Activated T-cell treated with anti-CD3 and anti-CD28 coated beads, Interleukin-2, amount 50 U/mL, for 4 hours (primary cell): ENCODE measurements around the gene EFCAB6. TPM values are rescaled to one million over a fixed set of nuclear protein-coding genes. Genes with fewer than 3 reads are reported as not detected.

Experiments used
- ATAC-seq, 2 donors: fragments of 200-7000 bp; cut with Tn5 transposase; one replicate each; pipeline ENCODE4 v1.10.0; 2021
- DNase-seq: peaks from one replicate; pipeline ENCODE4 v3.0.0-alpha.2; 2020
- H3K27me3 Mint-ChIP-seq: one replicate; pipeline ENCODE4 v1.8.0; 2021; ENCODE audit warnings: low read depth, mixed read lengths
- H3K36me3 Mint-ChIP-seq: one replicate; pipeline ENCODE4 v1.8.0; 2022; ENCODE audit warnings: mixed read lengths; ENCODE audit not compliant: insufficient read depth
- H3K4me1 Mint-ChIP-seq: one replicate; pipeline ENCODE4 v1.8.0; 2021; ENCODE audit warnings: low read depth, mixed read lengths
- H3K4me3 Mint-ChIP-seq: one replicate; pipeline ENCODE4 v1.8.0; 2021; ENCODE audit warnings: mild to moderate bottlenecking, moderate library complexity, mixed read lengths
- H3K9me3 Mint-ChIP-seq: one replicate; pipeline ENCODE4 v1.8.0; 2021; ENCODE audit warnings: mixed read lengths
- total RNA-seq, 3 donors: library from RNA; stranded (reverse); gene quantifications; one replicate each; pipeline ENCODE4 v1.2.1, GENCODE V29; 2021

Gene EFCAB6
- total RNA-seq, 3 donors from 2014 or later, result 0.18 to 0.24 (median 0.18) TPM

DNA sequence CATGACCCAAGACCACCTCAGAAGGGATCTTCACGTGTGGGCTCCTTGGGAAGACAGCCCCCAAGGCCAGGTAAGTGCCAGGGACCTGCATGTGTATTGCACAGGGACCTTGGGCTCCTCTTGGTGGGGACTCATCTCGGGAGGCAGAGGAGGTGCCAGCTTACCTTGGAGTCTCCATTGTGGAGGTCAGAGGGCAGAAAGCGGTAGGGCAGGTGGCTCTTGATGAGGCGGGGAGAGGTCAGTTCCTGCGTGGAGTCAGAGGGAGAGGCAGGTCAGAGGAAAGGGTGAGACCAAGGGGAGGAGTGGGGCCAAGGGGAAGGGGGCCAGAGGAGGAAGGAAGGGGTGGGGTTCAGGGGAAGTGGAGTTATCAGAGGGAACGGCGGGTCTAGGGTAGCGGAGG lies 27.7 kb upstream of the EFCAB6 start:
- no peak for ATAC-seq
- Mint-ChIP-seq H3K36me3 (no peaks in the 10 kb centered on the region), H3K9me3 (no peaks in the 10 kb centered on the region), H3K4me3 (no peak overlapping the region), H3K27me3 (peaks cover 9% of the 10 kb centered on the region), H3K4me1 (no peaks in the 10 kb centered on the region)
- no peak for DNase-seq

DNA sequence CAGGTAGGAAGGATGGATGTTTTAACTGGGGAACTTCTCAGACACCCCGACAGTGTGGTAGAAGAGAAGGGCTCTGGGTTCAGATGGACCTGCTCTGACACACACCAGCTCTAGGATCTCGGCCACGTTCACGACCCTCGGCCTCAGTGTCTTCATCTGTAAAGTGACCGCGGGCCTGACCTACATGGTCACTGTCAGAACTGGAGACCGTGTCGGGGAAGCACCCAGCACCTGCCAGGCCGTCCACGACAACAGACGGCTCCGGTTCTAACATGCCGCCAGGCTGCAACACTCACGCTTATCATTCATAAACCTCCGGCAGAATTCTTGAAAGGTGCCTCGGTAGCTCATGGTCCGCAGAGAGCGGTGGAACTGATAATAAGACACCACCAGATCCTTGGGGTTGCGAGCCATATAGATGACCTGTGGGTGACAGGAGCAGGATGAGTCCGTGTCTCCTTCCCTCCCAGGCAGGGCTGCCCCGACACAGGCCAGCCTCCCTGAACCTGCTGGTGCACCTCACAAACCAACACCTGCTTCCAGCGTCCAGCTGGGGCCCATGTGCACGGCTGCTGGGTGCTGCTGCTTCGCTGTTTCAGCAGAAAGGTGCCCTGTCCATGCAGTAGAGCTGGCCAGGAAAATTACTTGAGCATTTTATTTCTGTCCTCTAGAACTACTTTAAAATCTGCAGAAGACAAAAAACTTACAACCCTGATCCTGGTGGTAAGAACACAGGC lies 26.6 kb upstream of the EFCAB6 start:
- Mint-ChIP-seq H3K4me3 (no peak overlapping the region), H3K27me3 (peaks cover 9% of the 10 kb centered on the region)
- no peak for ATAC-seq

DNA sequence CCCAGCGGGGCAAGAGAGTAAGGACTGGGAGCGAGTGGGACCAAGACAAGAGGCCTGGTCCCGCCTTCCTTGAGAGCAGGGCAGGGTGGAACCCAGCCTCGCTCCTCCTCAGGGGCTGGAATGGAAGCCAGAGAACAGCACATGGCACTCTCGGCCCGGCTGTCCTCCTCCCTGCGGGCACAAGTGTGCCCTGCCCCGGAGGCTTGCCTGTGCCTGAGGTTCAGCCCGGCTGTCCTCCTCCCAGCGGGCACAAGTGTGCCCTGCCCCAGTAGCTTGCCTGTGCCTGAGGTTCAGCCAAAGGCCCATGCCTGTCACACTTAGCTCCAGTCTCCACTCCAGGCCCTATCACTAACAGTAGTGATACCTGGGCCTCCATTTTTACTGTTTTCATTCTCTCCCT lies 26.1 kb upstream of the EFCAB6 start:
- no peaks in the 10 kb centered on the region for H3K36me3 Mint-ChIP-seq
- H3K4me3 Mint-ChIP-seq, result no peak overlapping the region
- peaks cover 9% of the 10 kb centered on the region for H3K27me3 Mint-ChIP-seq
- no peaks in the 10 kb centered on the region for H3K4me1 Mint-ChIP-seq
- H3K9me3 Mint-ChIP-seq, result no peaks in the 10 kb centered on the region
- ATAC-seq (no peak), DNase-seq (no peak)

More for the DNA sequence above, 26.6 kb upstream of the EFCAB6 start:
- Mint-ChIP-seq H3K9me3 (no peaks in the 10 kb centered on the region), H3K4me1 (no peaks in the 10 kb centered on the region), H3K36me3 (no peaks in the 10 kb centered on the region)
- DNase-seq, result no peak

DNA sequence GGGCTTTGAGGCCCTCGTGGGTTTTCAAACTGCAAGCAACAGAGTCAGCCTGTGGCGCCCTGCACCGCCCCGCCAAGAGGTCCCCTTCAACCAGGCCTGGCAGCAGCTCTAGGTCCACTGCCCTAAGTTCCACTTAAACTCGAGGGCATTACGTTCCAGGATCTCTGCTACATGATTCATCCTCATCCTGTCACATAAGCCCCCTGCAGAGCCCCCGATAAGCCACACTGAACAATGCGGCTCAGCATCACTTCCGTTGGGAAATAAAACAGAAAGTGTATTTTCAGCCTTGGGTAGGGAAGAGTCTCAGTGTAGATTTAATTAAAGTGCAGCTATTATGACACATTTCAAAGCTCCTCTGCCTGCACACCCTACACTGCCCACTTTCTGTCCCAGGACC lies 25.6 kb upstream of the EFCAB6 start:
- Mint-ChIP-seq H3K4me3 (no peak overlapping the region), H3K9me3 (no peaks in the 10 kb centered on the region), H3K27me3 (peaks cover 13% of the 10 kb centered on the region), H3K4me1 (no peaks in the 10 kb centered on the region), H3K36me3 (no peaks in the 10 kb centered on the region)
- ATAC-seq, result no peak
- DNase-seq, result no peak

DNA sequence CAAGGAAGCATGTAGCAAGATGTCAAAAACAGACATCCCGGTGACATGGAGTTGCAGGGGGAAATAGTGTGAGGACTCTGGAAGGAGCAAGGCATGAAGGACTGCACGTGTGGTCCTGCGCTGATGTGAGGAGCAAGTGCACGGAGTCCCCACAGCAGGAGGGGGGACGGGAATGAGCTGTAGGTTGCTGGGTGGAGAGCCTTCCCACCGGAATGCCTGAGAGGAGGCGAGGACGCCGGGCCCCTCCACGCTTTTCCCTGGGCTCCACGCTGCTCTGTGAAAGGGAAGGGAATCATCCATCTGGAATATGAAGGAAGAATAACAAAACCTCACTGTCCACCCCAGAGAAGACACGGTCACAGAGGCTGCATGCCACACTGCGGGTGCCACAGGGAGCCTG lies 23.6 kb upstream of the EFCAB6 start:
- DNase-seq (no peak), ATAC-seq (no peak)
- Mint-ChIP-seq H3K4me1 (no peaks in the 10 kb centered on the region), H3K9me3 (no peaks in the 10 kb centered on the region), H3K27me3 (peaks cover 16% of the 10 kb centered on the region), H3K4me3 (no peak overlapping the region), H3K36me3 (no peaks in the 10 kb centered on the region)

DNA sequence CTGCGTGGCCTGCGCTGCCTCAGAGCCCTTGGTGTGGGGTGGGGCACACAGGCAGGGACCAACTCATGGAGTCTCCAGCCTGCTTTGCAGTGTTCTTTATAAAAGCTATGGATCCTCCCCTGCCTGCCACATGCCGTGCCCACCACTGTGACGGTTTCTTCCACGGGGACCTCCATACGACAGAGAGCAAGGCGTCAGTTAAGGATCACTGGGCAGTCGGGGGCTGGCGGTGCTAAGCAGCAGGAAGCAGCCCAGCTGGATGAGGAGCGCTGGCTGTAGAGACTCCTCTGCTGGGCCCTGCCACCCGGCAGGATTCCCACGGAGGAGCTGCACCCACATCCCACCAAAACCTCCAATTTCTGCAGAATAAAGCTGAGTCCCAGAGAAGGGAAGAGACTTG lies 23.1 kb upstream of the EFCAB6 start:
- no peaks in the 10 kb centered on the region for H3K4me1 Mint-ChIP-seq
- H3K36me3 Mint-ChIP-seq, result no peaks in the 10 kb centered on the region
- no peak for ATAC-seq
- peaks cover 16% of the 10 kb centered on the region for H3K27me3 Mint-ChIP-seq
- H3K4me3 Mint-ChIP-seq, result no peak overlapping the region
- H3K9me3 Mint-ChIP-seq, result no peaks in the 10 kb centered on the region
- no peak for DNase-seq

DNA sequence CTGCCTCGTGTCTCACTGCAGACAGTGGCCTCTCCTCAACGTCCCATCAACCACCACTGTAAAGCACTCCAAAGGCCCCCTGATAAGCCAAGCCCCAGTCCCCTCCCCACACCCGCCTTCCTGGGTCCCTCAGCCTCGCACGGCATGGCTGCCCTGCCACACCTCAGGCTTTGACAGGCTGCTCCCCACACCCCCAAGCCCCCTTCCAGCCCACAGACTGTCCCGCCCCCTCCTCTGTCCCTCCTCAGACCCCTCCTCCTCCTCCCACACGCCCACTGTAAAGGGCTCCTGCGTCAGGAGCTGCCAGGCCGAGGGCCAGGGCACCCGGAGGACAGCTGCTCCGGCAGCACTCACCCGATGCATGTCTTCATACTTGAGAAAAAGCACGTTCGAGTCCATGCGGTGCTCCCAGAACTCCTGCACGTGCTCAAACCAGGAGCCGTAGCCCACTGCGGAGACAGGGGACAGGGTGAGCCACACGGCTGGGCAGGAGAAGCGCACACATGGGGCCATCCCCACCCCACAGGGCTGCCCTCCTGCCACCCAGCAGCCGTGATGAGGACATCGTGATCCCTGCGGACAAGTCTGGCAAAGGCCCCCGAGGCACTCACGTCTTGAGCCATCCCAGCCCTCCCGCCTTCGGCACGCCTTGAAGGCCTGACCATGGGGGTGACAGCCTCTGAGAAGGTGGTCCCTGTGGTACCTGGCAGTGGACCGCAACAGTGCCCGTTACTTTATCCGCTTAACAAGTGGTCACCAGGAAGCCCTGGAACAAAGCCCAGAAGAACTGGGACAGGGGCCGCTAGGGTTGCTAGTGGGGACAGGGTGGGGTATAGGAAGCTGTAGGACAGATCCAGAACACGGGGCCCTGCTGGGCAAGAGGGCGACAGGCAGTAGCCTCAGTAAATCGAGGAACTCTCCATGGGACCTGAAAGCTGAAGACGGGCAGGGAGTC lies 21.5 kb upstream of the EFCAB6 start:
- H3K4me1 Mint-ChIP-seq, result no peaks in the 10 kb centered on the region
- peaks cover 16% of the 10 kb centered on the region for H3K27me3 Mint-ChIP-seq
- DNase-seq (no peak), ATAC-seq (no peak)
- H3K9me3 Mint-ChIP-seq, result no peaks in the 10 kb centered on the region
- no peak overlapping the region for H3K4me3 Mint-ChIP-seq
- H3K36me3 Mint-ChIP-seq, result no peaks in the 10 kb centered on the region

DNA sequence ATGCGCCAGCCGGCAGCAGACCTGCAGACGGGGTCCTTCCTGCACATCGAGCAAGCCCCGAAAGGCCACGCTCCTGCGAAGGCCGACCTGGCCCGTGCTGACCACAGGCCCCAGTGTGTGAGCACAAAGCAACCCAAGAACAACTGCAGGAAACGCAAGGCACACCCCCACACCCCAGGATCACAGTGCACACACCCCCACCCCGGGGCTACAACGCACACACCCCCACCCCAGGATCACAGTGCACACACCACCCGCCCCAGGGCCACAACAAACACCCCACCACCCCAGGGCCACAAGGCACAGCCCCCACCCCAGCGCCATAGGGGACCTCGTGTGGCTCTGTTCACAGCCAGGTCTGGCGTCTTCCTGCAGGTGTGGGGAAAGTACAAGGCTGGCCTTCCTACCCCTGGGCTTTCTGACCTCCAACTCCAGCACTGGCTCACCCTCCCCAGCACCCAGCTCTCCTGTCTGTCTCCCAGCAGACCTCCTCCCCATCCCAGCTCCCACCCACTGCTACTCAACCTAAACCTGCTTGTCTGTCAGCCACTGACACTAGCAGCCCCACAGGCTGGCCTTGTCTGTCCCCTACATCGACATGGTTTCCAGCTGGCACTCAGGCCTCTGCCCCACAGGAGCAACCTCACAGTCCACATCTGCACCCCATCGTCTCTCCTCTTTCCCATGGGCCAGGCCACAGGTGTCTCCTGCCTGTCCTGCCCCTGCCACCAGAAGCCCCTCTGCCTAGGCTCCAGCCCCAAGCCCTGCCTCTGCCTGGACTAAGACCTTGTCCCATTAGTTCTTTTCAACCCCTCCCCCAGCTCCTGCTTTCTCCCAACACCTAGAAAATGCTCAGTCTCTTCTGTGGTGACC lies 20.5 kb upstream of the EFCAB6 start:
- Mint-ChIP-seq H3K4me1 (no peaks in the 10 kb centered on the region), H3K36me3 (no peaks in the 10 kb centered on the region), H3K4me3 (no peak overlapping the region), H3K9me3 (no peaks in the 10 kb centered on the region), H3K27me3 (peaks cover 16% of the 10 kb centered on the region)
- ATAC-seq (no peak), DNase-seq (no peak)

DNA sequence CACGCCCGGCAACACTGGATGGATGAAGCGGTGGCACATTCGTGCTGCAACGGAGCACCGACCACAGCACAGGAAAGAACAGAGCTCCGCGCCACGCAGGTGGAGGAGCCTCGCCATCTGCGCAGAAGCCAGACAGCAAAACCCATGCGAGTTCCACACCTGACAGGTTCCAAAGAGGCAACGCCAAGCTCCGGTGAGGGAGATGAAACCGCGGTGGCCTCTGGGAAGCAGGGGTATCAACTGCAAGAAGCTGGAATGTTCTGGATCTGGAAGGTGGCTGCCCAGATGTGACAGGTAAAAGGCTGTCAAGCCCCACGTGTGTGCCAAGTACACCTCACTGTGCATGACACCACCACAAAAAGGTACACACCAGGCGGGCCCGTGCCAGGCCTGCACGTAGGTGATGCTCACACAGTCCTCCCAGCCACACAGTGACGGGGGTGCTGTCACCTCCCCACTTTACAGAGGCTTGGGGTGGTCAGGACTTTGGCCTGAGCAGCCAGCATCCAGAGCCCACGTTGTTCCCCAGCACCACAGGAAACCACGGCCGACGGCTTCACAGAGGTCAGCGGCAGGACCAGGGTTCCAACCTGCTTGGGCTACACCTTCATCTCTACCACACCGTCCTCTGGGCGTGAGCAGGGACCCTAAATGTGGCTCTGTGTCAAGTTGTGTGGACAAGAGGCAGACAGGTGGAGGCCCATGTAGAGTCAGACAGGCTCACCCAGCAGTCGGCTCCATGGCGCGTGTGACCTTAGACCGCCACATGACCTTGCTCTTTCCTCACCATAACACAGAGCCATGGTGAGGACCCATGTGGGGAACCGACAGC lies 19.7 kb upstream of the EFCAB6 start:
- ATAC-seq, result no peak
- peaks cover 16% of the 10 kb centered on the region for H3K27me3 Mint-ChIP-seq
- no peaks in the 10 kb centered on the region for H3K4me1 Mint-ChIP-seq
- H3K36me3 Mint-ChIP-seq, result no peaks in the 10 kb centered on the region
- H3K4me3 Mint-ChIP-seq, result no peak overlapping the region
- H3K9me3 Mint-ChIP-seq, result no peaks in the 10 kb centered on the region
- no peak for DNase-seq

DNA sequence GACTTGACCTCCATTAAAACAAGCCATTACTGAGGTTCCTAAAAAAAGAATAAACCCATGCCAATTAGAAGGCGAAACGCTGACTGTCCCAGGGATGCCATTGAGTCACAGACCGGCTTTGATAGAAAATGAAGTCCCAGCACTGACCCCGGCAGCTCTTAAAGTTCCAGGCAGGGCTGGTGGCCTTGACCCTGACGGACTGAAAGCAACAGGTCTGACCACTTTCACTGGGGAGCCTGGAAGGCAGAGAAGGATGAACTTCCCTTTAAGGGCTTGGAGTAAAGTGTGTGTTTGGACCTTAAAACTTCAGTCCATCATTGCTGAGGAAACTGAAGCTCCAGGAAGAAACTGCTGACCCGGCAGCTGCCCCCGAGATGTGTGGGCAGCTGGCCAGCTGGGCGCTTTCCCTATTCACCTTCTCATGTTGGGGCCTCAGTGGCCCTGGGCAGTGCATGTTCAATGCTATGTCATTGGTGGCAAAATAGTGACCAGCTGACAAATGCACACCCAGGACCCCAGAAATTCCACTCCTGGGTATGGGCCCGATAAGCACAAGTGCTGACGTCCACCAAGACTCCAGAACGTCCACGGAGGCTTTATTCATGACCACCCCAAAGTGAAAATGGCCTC lies 18.9 kb upstream of the EFCAB6 start:
- Mint-ChIP-seq H3K9me3 (no peaks in the 10 kb centered on the region), H3K27me3 (peaks cover 18% of the 10 kb centered on the region), H3K4me1 (no peaks in the 10 kb centered on the region), H3K4me3 (no peak overlapping the region), H3K36me3 (no peaks in the 10 kb centered on the region)
- DNase-seq, result no peak
- no peak for ATAC-seq

DNA sequence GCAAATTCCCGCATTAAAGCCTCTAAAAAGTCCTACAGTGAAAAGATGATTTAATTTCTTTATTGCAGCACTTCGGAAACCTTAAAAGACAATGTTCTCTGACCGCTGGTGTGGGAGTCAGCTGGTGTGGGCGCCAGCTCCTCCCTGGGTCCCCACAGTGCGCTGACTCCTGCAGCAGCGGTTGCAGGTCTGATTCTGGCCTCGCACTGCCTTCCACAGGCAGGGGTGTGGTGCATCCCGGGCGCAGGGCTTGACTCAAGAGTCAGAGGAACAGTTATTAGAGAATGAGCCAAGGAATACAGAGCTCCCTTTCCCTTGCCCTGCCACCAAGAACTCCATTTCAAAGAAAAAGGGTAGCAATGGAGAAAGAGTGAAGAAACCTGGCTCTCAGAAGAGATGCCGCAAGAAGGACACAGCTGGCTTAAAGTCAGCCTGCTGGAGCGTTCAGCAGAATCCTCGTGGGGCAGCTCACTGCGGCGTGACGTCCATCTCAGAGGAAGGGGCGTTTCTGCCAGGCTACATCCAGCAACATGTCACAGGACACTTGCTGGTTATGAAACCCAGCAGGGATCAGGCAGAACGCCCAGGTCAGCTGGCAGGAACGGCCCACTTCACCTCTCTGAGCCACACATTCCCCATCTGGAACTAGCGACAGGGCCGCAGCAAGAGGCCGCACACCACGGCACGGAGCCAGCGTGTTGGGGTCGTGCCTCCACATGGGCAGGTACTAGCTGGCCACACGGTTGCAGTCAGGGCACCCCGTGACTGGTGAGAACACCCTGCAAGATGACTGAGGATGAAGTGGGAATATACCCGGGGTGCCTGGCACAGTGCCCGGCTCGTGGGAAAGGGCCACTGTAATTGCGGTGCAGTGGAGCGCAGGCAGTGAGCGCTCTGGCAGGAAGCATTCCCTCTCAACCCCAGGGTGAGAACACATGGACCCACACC lies 18.1 kb upstream of the EFCAB6 start:
- ATAC-seq, result peak in 1 of 2 donors; percentile 14
- H3K27me3 Mint-ChIP-seq, result peaks cover 12% of the 10 kb centered on the region
- no peak for DNase-seq
- no peaks in the 10 kb centered on the region for H3K36me3 Mint-ChIP-seq
- H3K9me3 Mint-ChIP-seq, result no peaks in the 10 kb centered on the region
- no peak overlapping the region for H3K4me3 Mint-ChIP-seq
- H3K4me1 Mint-ChIP-seq, result no peaks in the 10 kb centered on the region

DNA sequence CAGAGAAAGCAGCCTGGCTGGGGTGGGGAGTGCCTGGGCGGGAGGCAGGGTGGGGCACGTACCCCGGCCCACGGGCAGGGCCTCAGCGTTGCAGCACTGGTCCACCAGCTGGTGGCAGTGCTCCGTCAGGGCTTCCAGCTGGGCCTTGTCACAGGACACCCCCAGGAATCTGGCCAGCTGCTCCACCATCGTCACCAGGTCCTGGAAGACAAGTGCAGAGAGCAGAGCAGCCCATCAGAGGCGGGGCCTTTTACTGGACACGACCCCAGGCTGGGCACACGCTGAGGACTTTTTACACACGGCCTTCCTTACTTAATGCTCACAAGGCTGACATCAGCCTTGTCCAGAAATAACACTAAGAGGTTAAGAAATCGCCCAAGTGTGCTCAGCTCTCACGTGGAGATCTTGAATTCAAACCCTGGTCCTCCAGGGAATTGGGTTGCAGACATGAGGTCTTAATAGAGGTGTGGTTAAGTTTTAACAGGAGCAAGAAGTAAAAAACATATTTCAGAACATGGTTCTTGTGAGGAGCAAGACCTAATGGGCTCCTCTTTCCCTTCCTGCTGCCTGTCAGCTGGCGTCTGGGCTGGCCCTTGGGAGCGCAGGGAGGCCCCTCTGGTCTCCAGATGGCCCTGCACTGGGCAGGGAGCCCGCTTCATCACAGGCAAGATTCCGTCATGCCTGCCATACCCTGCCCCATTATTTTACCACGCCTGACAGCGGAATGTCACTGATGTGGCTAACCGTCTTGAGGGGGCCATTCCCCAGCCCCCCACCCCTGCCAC lies 17.1 kb upstream of the EFCAB6 start:
- no peak for ATAC-seq
- no peaks in the 10 kb centered on the region for H3K36me3 Mint-ChIP-seq
- no peak for DNase-seq
- no peaks in the 10 kb centered on the region for H3K4me1 Mint-ChIP-seq
- H3K4me3 Mint-ChIP-seq, result no peak overlapping the region
- no peaks in the 10 kb centered on the region for H3K9me3 Mint-ChIP-seq
- H3K27me3 Mint-ChIP-seq, result peaks cover 15% of the 10 kb centered on the region
